ENCODE results near the gene TNMD. TPM values are rescaled to one million over a fixed set of nuclear protein-coding genes. Genes with fewer than 3 reads are reported as not detected.

The TNMD gene
- total RNA-seq, 1 donor: not detected

DNA sequence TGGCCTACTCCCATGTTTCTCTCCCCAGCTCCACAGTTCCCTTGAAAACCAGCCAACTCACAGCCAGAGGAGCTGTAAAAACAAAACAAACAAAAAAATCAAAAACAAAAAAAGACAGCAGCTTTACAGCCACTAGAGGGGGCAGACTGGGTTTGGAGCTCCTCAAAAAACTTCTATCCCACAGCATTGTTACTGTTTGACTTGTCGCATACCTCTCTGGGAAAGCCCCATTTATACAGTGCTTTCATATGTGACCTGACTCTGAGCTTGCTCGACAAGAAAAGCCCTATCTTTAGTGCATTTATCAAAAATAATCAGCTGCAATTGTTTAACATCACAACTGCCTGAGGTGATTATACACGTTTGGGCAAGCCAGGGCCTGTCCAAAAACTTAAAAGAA lies 30.3 kb downstream of the TNMD start:
- no peak overlapping the region for H3K4me3 ChIP-seq (ENCODE audit: low read depth, low read length)
- TF ChIP-seq, protein P1, sequence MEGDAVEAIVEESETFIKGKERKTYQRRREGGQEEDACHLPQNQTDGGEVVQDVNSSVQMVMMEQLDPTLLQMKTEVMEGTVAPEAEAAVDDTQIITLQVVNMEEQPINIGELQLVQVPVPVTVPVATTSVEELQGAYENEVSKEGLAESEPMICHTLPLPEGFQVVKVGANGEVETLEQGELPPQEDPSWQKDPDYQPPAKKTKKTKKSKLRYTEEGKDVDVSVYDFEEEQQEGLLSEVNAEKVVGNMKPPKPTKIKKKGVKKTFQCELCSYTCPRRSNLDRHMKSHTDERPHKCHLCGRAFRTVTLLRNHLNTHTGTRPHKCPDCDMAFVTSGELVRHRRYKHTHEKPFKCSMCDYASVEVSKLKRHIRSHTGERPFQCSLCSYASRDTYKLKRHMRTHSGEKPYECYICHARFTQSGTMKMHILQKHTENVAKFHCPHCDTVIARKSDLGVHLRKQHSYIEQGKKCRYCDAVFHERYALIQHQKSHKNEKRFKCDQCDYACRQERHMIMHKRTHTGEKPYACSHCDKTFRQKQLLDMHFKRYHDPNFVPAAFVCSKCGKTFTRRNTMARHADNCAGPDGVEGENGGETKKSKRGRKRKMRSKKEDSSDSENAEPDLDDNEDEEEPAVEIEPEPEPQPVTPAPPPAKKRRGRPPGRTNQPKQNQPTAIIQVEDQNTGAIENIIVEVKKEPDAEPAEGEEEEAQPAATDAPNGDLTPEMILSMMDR (IDR thresholded peaks at IDR 0.05; ENCODE audit: insufficient read depth, low read length): peak; percentile 72
- DNase-seq (ENCODE audit: low read depth): peak; percentile 70

DNA sequence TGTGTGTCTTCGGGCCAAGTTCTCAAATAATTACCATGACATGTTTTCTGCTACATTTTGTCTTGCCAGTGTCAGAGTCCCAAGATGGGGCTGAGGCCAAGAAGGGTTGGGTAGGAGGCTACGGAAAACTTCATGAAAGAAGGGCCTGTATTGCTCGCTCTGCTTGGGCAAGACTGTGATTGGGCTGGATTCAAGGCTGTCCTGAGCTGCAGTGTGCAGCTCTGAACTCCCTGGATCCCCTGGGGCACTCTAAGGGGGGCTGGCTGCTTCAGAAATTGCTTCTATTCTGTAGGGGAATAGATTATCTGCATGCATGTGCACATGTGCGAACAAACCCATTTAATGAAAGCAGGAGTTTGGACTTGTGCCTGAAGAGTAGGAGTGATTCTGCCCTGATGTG lies 38.3 kb downstream of the TNMD start:
- DNase-seq (ENCODE audit: low read depth): no peak
- TF ChIP-seq, protein P1 (IDR thresholded peaks at IDR 0.05; ENCODE audit: insufficient read depth, low read length): no peak
- no peak overlapping the region for H3K4me3 ChIP-seq (ENCODE audit: low read depth, low read length)

DNA sequence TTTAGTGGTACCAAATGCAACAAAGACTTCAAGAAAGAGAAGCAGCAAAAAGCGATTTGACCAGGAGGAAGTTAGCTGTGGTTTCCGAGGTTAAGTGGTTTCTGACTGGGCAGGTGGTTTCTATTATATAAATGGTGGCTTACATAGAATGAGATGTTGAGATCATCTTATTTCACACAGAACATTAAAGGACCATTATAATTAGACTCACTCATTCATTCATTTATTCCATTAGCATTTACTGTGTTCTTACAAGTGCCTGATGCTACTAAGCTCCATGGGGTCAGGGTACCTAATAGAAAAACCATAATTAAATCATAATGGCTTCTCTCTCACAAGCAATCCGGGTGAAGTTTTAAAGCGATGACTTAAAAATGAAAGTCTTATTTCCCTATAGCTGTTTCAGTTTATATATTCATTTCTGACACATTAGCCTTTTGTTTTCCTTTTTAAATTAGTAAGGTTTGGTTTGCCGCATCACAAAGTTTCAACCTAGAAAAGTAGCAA lies 41.3 kb downstream of the TNMD start:
- TF ChIP-seq, protein P1 (IDR thresholded peaks at IDR 0.05; ENCODE audit: insufficient read depth, low read length): no peak
- H3K4me3 ChIP-seq (ENCODE audit: low read depth, low read length): no peak overlapping the region
- no peak for DNase-seq (ENCODE audit: low read depth)

GRCh38 chrX:100635040-100635439 lies 50.3 kb downstream of the TNMD start:
- H3K4me3 ChIP-seq (ENCODE audit: low read depth, low read length): no peak overlapping the region
- TF ChIP-seq, protein P1 (IDR thresholded peaks at IDR 0.05; ENCODE audit: insufficient read depth, low read length): no peak
- no peak for DNase-seq (ENCODE audit: low read depth)

DNA sequence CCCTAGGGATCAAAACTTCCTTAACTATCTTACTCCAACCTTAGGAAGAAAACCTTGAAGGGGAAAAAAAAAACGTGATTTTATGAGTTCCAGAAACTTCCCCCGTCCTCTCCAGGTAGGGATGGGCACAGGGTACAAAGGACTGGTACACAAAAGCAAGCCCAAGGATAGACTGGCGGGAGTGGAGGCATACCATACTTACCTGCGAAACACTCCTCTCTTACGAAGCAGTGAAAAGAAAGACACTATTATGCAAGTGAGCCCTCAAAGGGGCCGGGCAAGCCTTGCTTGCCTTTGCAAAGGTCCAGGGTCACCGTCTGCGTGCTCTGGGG lies 51.2 kb downstream of the TNMD start:
- TF ChIP-seq, protein P1 (IDR thresholded peaks at IDR 0.05; ENCODE audit: insufficient read depth, low read length): no peak
- no peak for DNase-seq (ENCODE audit: low read depth)
- H3K4me3 ChIP-seq (ENCODE audit: low read depth, low read length): peak overlapping the region; percentile 72

- peak; percentile 88 for DNase-seq (ENCODE audit: low read depth)
- H3K4me3 ChIP-seq (ENCODE audit: low read depth, low read length): peak within 1 kb of the TSS; percentile 72
- TF ChIP-seq, protein P1 (IDR thresholded peaks at IDR 0.05; ENCODE audit: insufficient read depth, low read length): peak; percentile 57
These were observed 51.7 kb downstream of the TNMD start, which contains the start of gene TSPAN6 for GRCh38 chrX:100636321-100636991. Gene TSPAN6 (minus strand): TSS chrX:100636806. CDS start chrX:100636694, 112 bp downstream.

DNA sequence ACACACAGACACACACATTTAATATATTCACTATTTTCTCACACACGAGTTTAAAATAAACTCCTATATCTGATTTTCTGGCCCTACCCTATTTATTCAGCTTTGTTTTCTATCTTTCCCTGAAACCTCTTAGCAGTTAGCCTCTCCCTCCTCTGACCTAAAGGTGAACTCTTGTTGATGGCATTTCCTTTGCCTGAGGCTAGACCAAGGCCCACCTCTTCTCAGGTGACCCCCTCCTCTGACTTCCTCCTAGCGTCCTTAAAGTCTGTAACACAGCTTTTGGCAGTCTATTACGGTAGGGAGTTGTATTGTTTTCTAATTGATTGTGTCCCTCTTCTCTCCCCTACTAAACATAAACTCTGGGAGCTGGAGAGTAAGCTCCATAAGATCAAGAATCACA lies 57.6 kb downstream of the TNMD start:
- H3K4me3 ChIP-seq (ENCODE audit: low read depth, low read length): no peak overlapping the region
- TF ChIP-seq, protein P1 (IDR thresholded peaks at IDR 0.05; ENCODE audit: insufficient read depth, low read length): no peak
- DNase-seq (ENCODE audit: low read depth): no peak
